ENCODE data around the gene SPDYA.

The SPDYA gene

DNA sequence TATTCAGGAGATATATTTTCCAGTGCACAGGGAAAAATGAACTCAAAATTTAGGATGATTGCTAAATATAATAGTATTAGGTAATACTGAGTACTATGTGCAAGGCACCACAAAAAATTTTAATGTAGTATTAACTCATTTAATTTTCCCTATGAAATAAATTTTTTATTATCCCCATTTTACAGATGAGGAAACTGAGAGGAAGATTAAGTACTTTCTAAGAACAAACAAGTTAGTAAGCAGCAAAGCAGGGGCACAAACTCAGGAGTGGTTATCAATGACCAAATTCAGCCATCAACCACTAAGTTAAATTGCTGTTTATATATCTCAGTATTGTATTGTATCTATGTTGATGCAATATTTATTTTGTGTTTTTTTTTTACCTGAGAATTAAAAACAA lies 14.2 kb downstream of the SPDYA start:
- H3K27ac ChIP-seq = no peak overlapping the region
- TF ChIP-seq, protein P1, sequence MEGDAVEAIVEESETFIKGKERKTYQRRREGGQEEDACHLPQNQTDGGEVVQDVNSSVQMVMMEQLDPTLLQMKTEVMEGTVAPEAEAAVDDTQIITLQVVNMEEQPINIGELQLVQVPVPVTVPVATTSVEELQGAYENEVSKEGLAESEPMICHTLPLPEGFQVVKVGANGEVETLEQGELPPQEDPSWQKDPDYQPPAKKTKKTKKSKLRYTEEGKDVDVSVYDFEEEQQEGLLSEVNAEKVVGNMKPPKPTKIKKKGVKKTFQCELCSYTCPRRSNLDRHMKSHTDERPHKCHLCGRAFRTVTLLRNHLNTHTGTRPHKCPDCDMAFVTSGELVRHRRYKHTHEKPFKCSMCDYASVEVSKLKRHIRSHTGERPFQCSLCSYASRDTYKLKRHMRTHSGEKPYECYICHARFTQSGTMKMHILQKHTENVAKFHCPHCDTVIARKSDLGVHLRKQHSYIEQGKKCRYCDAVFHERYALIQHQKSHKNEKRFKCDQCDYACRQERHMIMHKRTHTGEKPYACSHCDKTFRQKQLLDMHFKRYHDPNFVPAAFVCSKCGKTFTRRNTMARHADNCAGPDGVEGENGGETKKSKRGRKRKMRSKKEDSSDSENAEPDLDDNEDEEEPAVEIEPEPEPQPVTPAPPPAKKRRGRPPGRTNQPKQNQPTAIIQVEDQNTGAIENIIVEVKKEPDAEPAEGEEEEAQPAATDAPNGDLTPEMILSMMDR (conservative IDR thresholded peaks at IDR 0.05) = no peak
- no peak for TF ChIP-seq ZFX (IDR thresholded peaks at IDR 0.05)

DNA sequence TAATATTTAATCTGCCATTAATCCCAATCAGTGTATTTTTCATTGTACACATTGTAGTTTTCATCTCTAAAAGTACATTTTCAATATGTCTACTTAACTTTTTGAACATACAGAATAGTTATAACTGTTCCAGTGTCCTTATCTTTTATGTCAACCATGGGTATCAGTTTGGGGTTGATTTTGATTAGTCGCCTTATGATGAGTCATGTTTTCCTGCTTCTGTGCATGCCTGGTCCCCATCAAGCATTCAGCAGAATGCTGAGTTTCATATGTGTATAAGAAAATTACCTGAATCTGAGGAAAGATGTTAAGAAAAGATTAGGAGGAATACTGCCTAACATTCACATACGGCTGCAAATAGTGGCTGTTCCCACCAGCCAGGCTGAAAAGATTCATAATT lies 17.7 kb downstream of the SPDYA start:
- TF ChIP-seq, protein P1 (conservative IDR thresholded peaks at IDR 0.05) = no peak
- no peak for TF ChIP-seq ZFX (IDR thresholded peaks at IDR 0.05)
- no peak overlapping the region for H3K27ac ChIP-seq

DNA sequence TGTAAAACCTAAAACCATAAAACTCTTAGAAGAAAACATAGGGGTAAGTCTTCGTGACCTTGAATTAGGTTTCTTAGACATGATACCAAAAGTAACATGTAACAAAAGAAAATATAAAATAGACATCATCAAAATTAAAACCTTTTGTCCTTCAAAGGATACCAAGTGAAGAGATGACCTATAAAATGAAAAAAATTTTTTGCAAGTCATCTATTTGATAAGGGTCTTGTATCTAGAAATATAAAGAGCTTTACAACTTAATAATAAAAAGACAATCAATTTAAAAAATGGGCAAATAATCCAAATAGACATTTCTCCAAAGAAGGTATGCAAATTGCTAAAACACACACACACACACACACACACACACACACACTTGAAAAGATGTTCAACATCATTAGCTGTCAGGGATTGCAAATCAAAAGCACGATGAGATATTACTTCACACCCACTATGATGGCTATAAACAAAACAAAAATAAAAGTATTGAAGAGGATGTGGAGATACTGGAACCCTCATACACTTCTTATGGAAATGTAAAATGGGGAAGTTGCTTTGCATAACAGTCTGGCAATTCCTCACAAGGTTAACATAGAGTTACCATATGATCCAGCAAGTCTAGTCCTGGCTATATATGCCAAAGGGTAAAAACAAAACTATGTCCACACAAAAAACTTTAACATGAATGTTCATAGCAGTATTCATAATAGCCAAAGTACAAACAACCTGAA lies 23.3 kb downstream of the SPDYA start:
- no peak for TF ChIP-seq ZFX (IDR thresholded peaks at IDR 0.05)
- TF ChIP-seq, protein P1 (conservative IDR thresholded peaks at IDR 0.05) = no peak
- H3K27ac ChIP-seq = no peak overlapping the region

- TF ChIP-seq, protein P1 (conservative IDR thresholded peaks at IDR 0.05) = no peak
- no peak for TF ChIP-seq ZFX (IDR thresholded peaks at IDR 0.05)
- H3K27ac ChIP-seq = no peak overlapping the region
Measured at GRCh38 chr2:28835781-28836180, 25.1 kb downstream of the SPDYA start.

GRCh38 chr2:28838971-28839370 lies 28.3 kb downstream of the SPDYA start:
- no peak overlapping the region for H3K27ac ChIP-seq
- TF ChIP-seq, protein P1 (conservative IDR thresholded peaks at IDR 0.05) = no peak
- TF ChIP-seq ZFX (IDR thresholded peaks at IDR 0.05) = no peak

DNA sequence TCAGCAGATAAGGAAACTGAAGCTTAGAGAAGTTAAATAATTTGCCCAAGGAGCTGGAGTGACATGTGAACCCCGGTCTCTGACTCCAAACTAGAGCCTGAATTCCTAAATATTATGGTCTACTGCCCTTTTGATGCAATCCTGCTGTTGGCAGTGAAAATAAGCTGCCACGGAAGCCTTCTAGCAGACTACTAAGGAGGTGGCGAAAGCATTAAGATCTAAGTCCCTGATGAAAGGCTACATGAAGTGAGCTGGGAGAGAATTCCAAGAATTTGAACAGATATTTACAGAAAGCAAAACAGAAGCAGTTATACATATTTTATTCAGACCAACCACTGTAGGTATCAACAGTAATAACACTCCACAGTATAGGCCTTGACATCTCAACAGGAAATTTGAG lies 31.4 kb downstream of the SPDYA start:
- TF ChIP-seq ZFX (IDR thresholded peaks at IDR 0.05) = no peak
- TF ChIP-seq, protein P1 (conservative IDR thresholded peaks at IDR 0.05) = no peak
- no peak overlapping the region for H3K27ac ChIP-seq

DNA sequence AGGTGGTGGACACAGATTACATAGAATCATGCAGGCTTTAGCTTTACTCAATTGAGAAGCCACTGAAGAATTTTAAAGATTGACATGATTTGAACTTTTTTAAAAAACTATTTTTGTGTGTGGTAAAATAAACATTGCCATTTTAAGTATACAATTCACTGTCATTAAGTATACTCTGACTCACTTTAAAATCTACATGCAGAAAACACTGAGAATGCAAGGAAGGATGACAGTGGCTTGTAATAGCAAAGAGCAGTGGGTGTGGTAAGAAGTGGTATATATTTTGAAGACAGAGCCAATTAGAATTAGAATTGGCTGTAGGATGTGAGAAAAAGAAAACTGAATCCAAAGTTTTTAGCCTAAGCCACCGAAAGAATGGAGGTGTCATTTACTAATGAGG lies 44.6 kb downstream of the SPDYA start:
- TF ChIP-seq, protein P1 (conservative IDR thresholded peaks at IDR 0.05) = no peak
- TF ChIP-seq ZFX (IDR thresholded peaks at IDR 0.05) = no peak
- H3K27ac ChIP-seq = no peak overlapping the region

All from C4-2B (cell line).